Right atrium auricular region (tissue), 2 donors: ENCODE data around the gene MYPN. TPM values are rescaled to one million over a fixed set of nuclear protein-coding genes. Genes with fewer than 3 reads are reported as not detected.

ENCODE experiments used
- DNase-seq: peaks from one replicate; pipeline ENCODE4 v3.0.0-alpha.2; 2019; ENCODE audit warnings: low spot score
- H3K27ac ChIP-seq, 2 donors: fragments of 200-600 bp; sonication (generic); 1 replicate in 1 of 2; 2 replicates in 1 of 2; pipeline ENCODE4 v1.5.1; 2016 to 2019
- H3K27me3 ChIP-seq, 2 donors: fragments of 200-600 bp; sonication (generic); one replicate each; pipeline versions ENCODE4 v1.5.1 to v1.6.0; 2017 to 2019
- H3K36me3 ChIP-seq: fragments of 200-600 bp; sonication (generic); one replicate; pipeline ENCODE4 v1.5.1; 2016
- H3K4me1 ChIP-seq, 2 donors: fragments of 200-600 bp; sonication (generic); one replicate each; pipeline versions ENCODE4 v1.5.1 to v1.6.0; 2017 to 2019
- H3K4me3 ChIP-seq, 2 donors: fragments of 200-600 bp; sonication (generic); 1 replicate in 1 of 2; 2 replicates in 1 of 2; pipeline ENCODE4 v1.5.1; 2017 to 2019; ENCODE audit warnings: mild to moderate bottlenecking in 1 of 2, moderate library complexity in 1 of 2
- H3K9me3 ChIP-seq, 2 donors: fragments of 200-600 bp; sonication (generic); one replicate each; pipeline ENCODE4 v1.5.1; 2019
- CTCF ChIP-seq, 2 donors: fragments of 200-600 bp; sonication (generic); IDR thresholded peaks; one replicate each; pipeline ENCODE4 v1.5.1; 2019; ENCODE audit warnings: antibody characterized with exemption in 2 of 2
- total RNA-seq, 2 donors: library from RNA; depleted of rRNA; stranded (reverse); fragments of >200 nt; gene quantifications; one replicate each; pipeline ENCODE4 v1.1.0, GENCODE V29; 2016

Gene MYPN
- total RNA-seq, 2 donors from 2014 or later, result 93.5 to 145 TPM

- no peak overlapping the region for H3K4me3 ChIP-seq
- H3K4me1 ChIP-seq, result no peaks in the 10 kb centered on the region
- DNase-seq, result no peak
- H3K36me3 ChIP-seq, result peaks cover 43% of the 10 kb centered on the region
- H3K27me3 ChIP-seq, result no peaks in the 10 kb centered on the region
- no peak overlapping the region for H3K27ac ChIP-seq
- no peaks in the 10 kb centered on the region for H3K9me3 ChIP-seq
- no peak for TF ChIP-seq CTCF (IDR thresholded peaks at IDR 0.05)
Measured at GRCh38 chr10:68163735-68164134, 54.4 kb downstream of the MYPN start.

GRCh38 chr10:68165643-68166042 lies 56.4 kb downstream of the MYPN start:
- Histone ChIP-seq H3K36me3 (peaks cover 44% of the 10 kb centered on the region), H3K9me3 (no peaks in the 10 kb centered on the region), H3K4me1 (no peaks in the 10 kb centered on the region), H3K27me3 (no peaks in the 10 kb centered on the region), H3K4me3 (no peak overlapping the region), H3K27ac (no peak overlapping the region)
- no peak for DNase-seq
- no peak for TF ChIP-seq CTCF (IDR thresholded peaks at IDR 0.05)

GRCh38 chr10:68166871-68167585 lies 57.7 kb downstream of the MYPN start:
- H3K27ac ChIP-seq, result no peak overlapping the region
- peaks cover 54% of the 10 kb centered on the region for H3K36me3 ChIP-seq
- H3K4me1 ChIP-seq, result no peaks in the 10 kb centered on the region
- H3K27me3 ChIP-seq, result no peaks in the 10 kb centered on the region
- no peaks in the 10 kb centered on the region for H3K9me3 ChIP-seq
- H3K4me3 ChIP-seq, result no peak overlapping the region
- TF ChIP-seq CTCF (IDR thresholded peaks at IDR 0.05), result no peak
- no peak for DNase-seq

- DNase-seq, result no peak
- Histone ChIP-seq H3K27ac (no peak overlapping the region), H3K4me3 (no peak overlapping the region), H3K4me1 (no peaks in the 10 kb centered on the region), H3K9me3 (no peaks in the 10 kb centered on the region), H3K36me3 (peaks cover 54% of the 10 kb centered on the region), H3K27me3 (no peaks in the 10 kb centered on the region)
- no peak for TF ChIP-seq CTCF (IDR thresholded peaks at IDR 0.05)
Measured at GRCh38 chr10:68167586-68168189, 58.4 kb downstream of the MYPN start.

- DNase-seq, result no peak
- no peak overlapping the region for H3K27ac ChIP-seq
- no peaks in the 10 kb centered on the region for H3K9me3 ChIP-seq
- H3K36me3 ChIP-seq, result peaks cover 63% of the 10 kb centered on the region
- no peaks in the 10 kb centered on the region for H3K4me1 ChIP-seq
- no peak for TF ChIP-seq CTCF (IDR thresholded peaks at IDR 0.05)
- H3K27me3 ChIP-seq, result no peaks in the 10 kb centered on the region
- no peak overlapping the region for H3K4me3 ChIP-seq
Measured at GRCh38 chr10:68171539-68172080, 62.3 kb downstream of the MYPN start.
